ENCODE data around the gene ADAMTS20. TPM values are rescaled to one million over a fixed set of nuclear protein-coding genes. Genes with fewer than 3 reads are reported as not detected.

ADAMTS20 gene
- total and polyA plus RNA-seq, 2 donors (not counting 3 experiments of a cell fraction or from before 2014, with no cell fraction given) = not detected

- Histone ChIP-seq H3K4me3 (replicated peaks in 1 of 3; ENCODE audit: insufficient read depth in 1 of 3, low read depth in 1 of 3, low read length in 3 of 3) (no peak overlapping the region), H3K79me2 (ENCODE audit: control insufficient read depth, insufficient read depth, low read length) (no peaks in the 10 kb centered on the region), H3K9me3 (replicated peaks; ENCODE audit: control insufficient read depth, insufficient read depth, low read length) (no peaks in the 10 kb centered on the region), H3K9ac (replicated peaks; ENCODE audit: extremely low read depth, insufficient read depth, low read length) (no peak overlapping the region), H3K4me2 (ENCODE audit: insufficient read depth, low read length) (no peak overlapping the region), H4K20me1 (replicated peaks; ENCODE audit: control insufficient read depth, extremely low read depth, insufficient read depth, low read length) (no peaks in the 10 kb centered on the region), H3K4me1 (ENCODE audit: control insufficient read depth, extremely low read depth, insufficient read depth, low read length) (peaks cover 2% of the 10 kb centered on the region), H2AFZ (ENCODE audit: low read depth, low read length) (no peak overlapping the region), H3K27me3 (ENCODE audit: control insufficient read depth in 2 of 2, insufficient read depth in 2 of 2, low read length in 2 of 2) (no peaks in the 10 kb centered on the region), H3K36me3 (ENCODE audit: control insufficient read depth in 2 of 2, extremely low read depth in 1 of 2, insufficient read depth in 2 of 2, low read length in 2 of 2) (no peaks in the 10 kb centered on the region), H3K9me1 (replicated peaks; ENCODE audit: control insufficient read depth, extremely low read depth, insufficient read depth, low read length) (no peaks in the 10 kb centered on the region), H3K27ac (ENCODE audit: insufficient read depth, low read depth, low read length) (no peak overlapping the region)
- CTCF ChIA-PET = no interaction called here
- TF ChIP-seq JUN (IDR thresholded peaks at IDR 0.05; ENCODE audit: borderline replicate concordance, insufficient read depth, insufficient read length, low read depth) = no peak
- TF ChIP-seq EZH2 (IDR thresholded peaks at IDR 0.05; ENCODE audit: borderline replicate concordance, low read depth, low read length, severe bottlenecking) = no peak
- TF ChIP-seq, protein P1, sequence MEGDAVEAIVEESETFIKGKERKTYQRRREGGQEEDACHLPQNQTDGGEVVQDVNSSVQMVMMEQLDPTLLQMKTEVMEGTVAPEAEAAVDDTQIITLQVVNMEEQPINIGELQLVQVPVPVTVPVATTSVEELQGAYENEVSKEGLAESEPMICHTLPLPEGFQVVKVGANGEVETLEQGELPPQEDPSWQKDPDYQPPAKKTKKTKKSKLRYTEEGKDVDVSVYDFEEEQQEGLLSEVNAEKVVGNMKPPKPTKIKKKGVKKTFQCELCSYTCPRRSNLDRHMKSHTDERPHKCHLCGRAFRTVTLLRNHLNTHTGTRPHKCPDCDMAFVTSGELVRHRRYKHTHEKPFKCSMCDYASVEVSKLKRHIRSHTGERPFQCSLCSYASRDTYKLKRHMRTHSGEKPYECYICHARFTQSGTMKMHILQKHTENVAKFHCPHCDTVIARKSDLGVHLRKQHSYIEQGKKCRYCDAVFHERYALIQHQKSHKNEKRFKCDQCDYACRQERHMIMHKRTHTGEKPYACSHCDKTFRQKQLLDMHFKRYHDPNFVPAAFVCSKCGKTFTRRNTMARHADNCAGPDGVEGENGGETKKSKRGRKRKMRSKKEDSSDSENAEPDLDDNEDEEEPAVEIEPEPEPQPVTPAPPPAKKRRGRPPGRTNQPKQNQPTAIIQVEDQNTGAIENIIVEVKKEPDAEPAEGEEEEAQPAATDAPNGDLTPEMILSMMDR (IDR thresholded peaks at IDR 0.05; ENCODE audit: extremely low read depth in 1 of 2, insufficient read depth in 1 of 2, low read depth in 1 of 2, low read length in 2 of 2) = no peak
- TF ChIP-seq GATA2 (IDR thresholded peaks at IDR 0.05; ENCODE audit: insufficient read depth, insufficient read length, low read depth, low read length) = no peak
- TF ChIP-seq MYC (IDR thresholded peaks at IDR 0.05; ENCODE audit: low read depth, low read length) = no peak
- no peak for TF ChIP-seq POLR2AphosphoS5 (IDR thresholded peaks at IDR 0.05; ENCODE audit: insufficient read depth, low read depth, low read length)
- TF ChIP-seq FOS (IDR thresholded peaks at IDR 0.05; ENCODE audit: borderline replicate concordance, insufficient read depth, low read length) = no peak
- TF ChIP-seq MAX (IDR thresholded peaks at IDR 0.05; ENCODE audit: insufficient read depth, insufficient read length) = no peak
- no peak for TF ChIP-seq POLR2A (IDR thresholded peaks at IDR 0.05; ENCODE audit: low read depth, low read length)
- no TSS peak for BruUV-seq (replicated peaks)
- dilution Hi-C loops (cut with MboI; ENCODE audit: extremely low pct_ligation_motif_present, low sequenced_read_pairs) (no loop called here), intact Hi-C loops (cut with micrococcal nuclease) (no loop called here)
- DNase-seq (ENCODE audit: low read depth, low spot score) (no peak), FAIRE-seq (no peak)
- POLR2A ChIA-PET = no interaction called here
Observed at GRCh38 chr12:43309959-43310358, 242.0 kb downstream of the ADAMTS20 start.
